AG09309 (cell line): ENCODE results near the gene CYREN.

Source experiments
- DNase-seq: peaks from one replicate; pipeline ENCODE4 v3.0.0-alpha.2; 2010; ENCODE audit warnings: low read depth
- H3K4me3 ChIP-seq: 2 replicates; pipeline ENCODE4 v1.5.1; 2011; ENCODE audit warnings: mild to moderate bottlenecking, low read depth, low read length, moderate library complexity; ENCODE audit not compliant: control insufficient read depth
- TF ChIP-seq, protein P1 (sequence below): IDR thresholded peaks from 2 replicates; pipeline ENCODE4 v1.5.1; 2011; ENCODE audit warnings: mild to moderate bottlenecking, low read depth, low read length, inconsistent platforms; ENCODE audit not compliant: insufficient read depth, control insufficient read depth; ENCODE audit errors: missing control alignments

The CYREN gene

GRCh38 chr7:135197343-135197742, 26.8 kb upstream of the CYREN start:
- no peak for DNase-seq
- TF ChIP-seq, protein P1, sequence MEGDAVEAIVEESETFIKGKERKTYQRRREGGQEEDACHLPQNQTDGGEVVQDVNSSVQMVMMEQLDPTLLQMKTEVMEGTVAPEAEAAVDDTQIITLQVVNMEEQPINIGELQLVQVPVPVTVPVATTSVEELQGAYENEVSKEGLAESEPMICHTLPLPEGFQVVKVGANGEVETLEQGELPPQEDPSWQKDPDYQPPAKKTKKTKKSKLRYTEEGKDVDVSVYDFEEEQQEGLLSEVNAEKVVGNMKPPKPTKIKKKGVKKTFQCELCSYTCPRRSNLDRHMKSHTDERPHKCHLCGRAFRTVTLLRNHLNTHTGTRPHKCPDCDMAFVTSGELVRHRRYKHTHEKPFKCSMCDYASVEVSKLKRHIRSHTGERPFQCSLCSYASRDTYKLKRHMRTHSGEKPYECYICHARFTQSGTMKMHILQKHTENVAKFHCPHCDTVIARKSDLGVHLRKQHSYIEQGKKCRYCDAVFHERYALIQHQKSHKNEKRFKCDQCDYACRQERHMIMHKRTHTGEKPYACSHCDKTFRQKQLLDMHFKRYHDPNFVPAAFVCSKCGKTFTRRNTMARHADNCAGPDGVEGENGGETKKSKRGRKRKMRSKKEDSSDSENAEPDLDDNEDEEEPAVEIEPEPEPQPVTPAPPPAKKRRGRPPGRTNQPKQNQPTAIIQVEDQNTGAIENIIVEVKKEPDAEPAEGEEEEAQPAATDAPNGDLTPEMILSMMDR = no peak
- no peak overlapping the region for H3K4me3 ChIP-seq

DNA sequence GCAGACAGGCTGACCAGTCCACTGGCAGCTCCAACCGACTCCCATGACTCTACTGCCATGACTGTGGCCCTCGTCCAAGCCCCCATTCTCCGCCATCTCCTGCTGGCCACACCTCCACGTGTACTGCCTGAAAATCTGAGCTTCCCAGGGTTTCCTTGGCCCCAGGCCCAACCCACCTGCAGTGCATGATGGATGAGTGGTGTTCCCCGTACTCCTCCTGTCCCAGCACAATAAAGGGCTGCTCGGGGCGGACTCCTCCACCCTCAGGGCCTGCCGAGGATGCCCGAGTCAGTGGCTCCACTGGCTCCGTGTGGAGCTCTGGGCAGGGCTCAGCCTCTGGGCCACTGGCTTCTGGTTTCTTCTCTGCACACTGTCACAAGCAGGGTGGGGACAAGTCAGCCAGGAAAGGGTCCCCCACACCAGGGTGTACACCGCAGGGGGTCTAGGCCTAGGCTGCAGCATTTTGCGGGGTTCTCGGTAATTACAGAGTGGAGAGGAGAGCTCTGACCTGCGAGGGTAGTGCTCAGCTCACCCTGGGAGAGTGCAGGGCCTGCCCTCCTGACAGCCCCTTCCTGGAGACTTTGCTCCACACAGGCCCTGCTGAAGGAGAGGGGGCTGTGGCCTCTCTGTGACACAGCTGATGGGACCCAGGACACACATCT, 25.6 kb upstream of the CYREN start:
- H3K4me3 ChIP-seq = no peak overlapping the region
- TF ChIP-seq, protein P1 = no peak
- no peak for DNase-seq

GRCh38 chr7:135195156-135195555, 24.6 kb upstream of the CYREN start:
- no peak overlapping the region for H3K4me3 ChIP-seq
- DNase-seq = no peak
- TF ChIP-seq, protein P1 = no peak

DNA sequence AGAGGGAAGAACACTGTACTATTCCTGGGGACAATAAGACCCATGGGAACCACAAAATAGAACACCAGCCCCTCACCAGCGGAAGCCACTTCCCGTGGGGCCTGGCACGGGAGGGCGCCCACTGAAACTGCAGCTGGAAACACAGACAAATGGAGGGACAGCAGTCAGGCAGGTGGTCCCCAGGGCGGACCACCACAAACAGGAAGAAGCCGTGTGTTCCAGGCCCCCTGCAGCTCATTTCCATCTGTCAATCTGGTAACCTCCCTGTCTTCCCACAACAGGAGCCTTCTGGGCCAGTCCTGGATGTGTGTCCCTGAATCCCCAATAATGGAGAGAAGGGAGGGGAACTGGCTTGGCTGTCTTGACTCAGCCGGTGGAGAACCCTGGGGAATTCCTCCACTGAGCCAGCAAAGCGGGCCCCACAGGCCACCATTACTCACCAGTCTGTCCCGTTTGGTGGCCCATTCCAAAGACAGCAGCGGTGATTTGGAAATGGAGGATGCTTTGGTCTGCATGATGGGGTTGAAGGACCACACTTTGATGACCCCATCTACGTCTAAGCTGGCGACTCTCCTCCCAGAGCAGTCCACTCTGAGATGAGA, 24.1 kb upstream of the CYREN start:
- no peak for DNase-seq
- TF ChIP-seq, protein P1 = no peak
- no peak overlapping the region for H3K4me3 ChIP-seq

DNA sequence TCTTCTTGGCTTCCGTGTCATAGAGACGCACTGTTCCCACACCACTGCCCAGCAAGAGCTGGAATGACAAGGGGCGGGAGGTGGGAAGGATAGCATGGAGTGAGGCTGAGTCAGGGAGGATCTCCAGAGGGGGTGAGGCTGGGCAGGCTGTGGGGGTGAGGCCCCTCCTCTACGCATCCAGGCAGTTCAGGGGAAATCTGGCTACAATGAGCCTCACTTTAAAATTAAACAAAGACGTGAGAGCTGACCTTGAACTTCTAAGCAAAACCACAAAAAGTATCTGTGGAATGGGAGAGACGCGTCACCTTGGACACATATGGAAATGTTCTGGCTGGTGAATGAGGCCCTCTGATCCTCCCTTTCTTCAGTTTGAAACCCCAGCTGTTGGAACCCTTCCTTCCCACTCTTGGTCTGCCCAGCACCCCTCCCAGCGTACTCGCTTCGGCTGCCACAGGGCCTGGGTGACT, 23.1 kb upstream of the CYREN start:
- DNase-seq = peak; percentile 94
- H3K4me3 ChIP-seq = no peak overlapping the region
- TF ChIP-seq, protein P1 = no peak

GRCh38 chr7:135192914-135193536, 22.5 kb upstream of the CYREN start:
- TF ChIP-seq, protein P1 = no peak
- H3K4me3 ChIP-seq = no peak overlapping the region
- DNase-seq = no peak
